ENCODE results near the gene MAPK8IP1. TPM values are rescaled to one million over a fixed set of nuclear protein-coding genes. Genes with fewer than 3 reads are reported as not detected.

The MAPK8IP1 gene
- total and polyA plus RNA-seq, 12 donors: 14.5 to 73.7 (median 33.3) TPM

- peaks cover 3 to 16% of the 10 kb centered on the region in 2 donors for H3K4me1 ChIP-seq (replicated peaks in 1 of 2)
- no peak overlapping the region for H3K27ac ChIP-seq
- DNase-seq: no peak
- H3K4me3 ChIP-seq: no peak overlapping the region
- no peaks in the 10 kb centered on the region for H3K9me3 ChIP-seq (replicated peaks in 1 of 3)
- TF ChIP-seq CTCF (IDR thresholded peaks at IDR 0.05): no peak
- TF ChIP-seq POLR2A (IDR thresholded peaks at IDR 0.05): no peak
- intact Hi-C loops (cut with DNase I): loop anchor here in 1 of 2 donors (10.0 kb wide), 1 partner anchor 46 kb away; no protein-coding TSS in a partner anchor
- H3K36me3 ChIP-seq (replicated peaks in 1 of 2): peaks cover 0 to 89% of the 10 kb centered on the region in 2 donors
- WGBS, 4 donors: 67 to 88% (median 76%) methylated on average over 3 of the region's 3 CpGs
- no peaks in the 10 kb centered on the region for H3K27me3 ChIP-seq
These were observed 62.9 kb downstream of the MAPK8IP1 start for GRCh38 chr11:45948356-45948755.

GRCh38 chr11:45949992-45950407, 64.5 kb downstream of the MAPK8IP1 start:
- no peak for DNase-seq
- peaks cover 0 to 79% of the 10 kb centered on the region in 2 donors for H3K36me3 ChIP-seq (replicated peaks in 1 of 2)
- intact Hi-C loops (cut with DNase I): loop anchor here in 1 of 2 donors (10.0 kb wide), 1 partner anchor 45 kb away; no protein-coding TSS in a partner anchor
- no peak overlapping the region for H3K4me3 ChIP-seq
- no peak overlapping the region for H3K27ac ChIP-seq
- TF ChIP-seq POLR2A (IDR thresholded peaks at IDR 0.05): no peak
- no peak for TF ChIP-seq CTCF (IDR thresholded peaks at IDR 0.05)
- H3K4me1 ChIP-seq (replicated peaks in 1 of 2): peaks cover 3 to 16% of the 10 kb centered on the region in 2 donors
- 91 to 100% (median 97%) methylated on average over 1 of the region's 1 CpG for WGBS, 4 donors
- no peaks in the 10 kb centered on the region for H3K9me3 ChIP-seq (replicated peaks in 1 of 3)
- H3K27me3 ChIP-seq: no peaks in the 10 kb centered on the region

Other genes starting within 250 kb of the MAPK8IP1 start
- gene CHST1, start 220.0 kb upstream of the MAPK8IP1 start, total RNA-seq: 10 to 100 TPM in 1 of 9 donors, 1 to 10 TPM in 8; 1.1 to 13.5 (median 4.1) TPM
- 10 to 100 TPM in 1 of 3 donors, 1 to 10 TPM in 2; 2.5 to 12.1 (median 5.0) TPM for gene CHST1, start 220.0 kb upstream of the MAPK8IP1 start, polyA plus RNA-seq
- gene SLC35C1, start 80.5 kb upstream of the MAPK8IP1 start, total RNA-seq: 10 to 100 TPM in 6 of 9 donors, 1 to 10 TPM in 3; 4.4 to 17.3 (median 11.1) TPM
- 1 to 10 TPM; 6.3 to 8.2 (median 7.8) TPM for gene SLC35C1, start 80.5 kb upstream of the MAPK8IP1 start, polyA plus RNA-seq
- gene CRY2, start 38.2 kb upstream of the MAPK8IP1 start, total RNA-seq: 10 to 100 TPM; 25.1 to 57.4 (median 32.9) TPM
- 10 to 100 TPM; 14.7 to 19.1 (median 14.9) TPM for gene CRY2, start 38.2 kb upstream of the MAPK8IP1 start, polyA plus RNA-seq
- gene FREY1, start 21.6 kb downstream of the MAPK8IP1 start, total RNA-seq: 1 to 10 TPM in 1 of 9 donors, under 1 TPM in 4, not detected in 4; 0.35 to 1.2 (median 0.88) TPM
- under 1 TPM in 2 of 3 donors, not detected in 1; 0.30 to 0.56 TPM for gene FREY1, start 21.6 kb downstream of the MAPK8IP1 start, polyA plus RNA-seq
- 10 to 100 TPM; 32.6 to 48.5 (median 39.6) TPM for gene PEX16, start 32.2 kb downstream of the MAPK8IP1 start, total RNA-seq
- gene PEX16, start 32.2 kb downstream of the MAPK8IP1 start, polyA plus RNA-seq: 10 to 100 TPM in 2 of 3 donors, 1 to 10 TPM in 1; 7.6 to 67.6 (median 52.8) TPM
- 1 to 10 TPM; 1.0 to 8.7 (median 4.2) TPM for gene LARGE2, start 37.0 kb downstream of the MAPK8IP1 start, total RNA-seq
- 10 to 100 TPM in 1 of 3 donors, 1 to 10 TPM in 2; 1.1 to 13.0 (median 3.9) TPM for gene LARGE2, start 37.0 kb downstream of the MAPK8IP1 start, polyA plus RNA-seq
- 10 to 100 TPM; 28.4 to 85.1 (median 41.3) TPM for gene PHF21A, start 235.8 kb downstream of the MAPK8IP1 start, total RNA-seq
- 10 to 100 TPM; 28.9 to 48.7 (median 38.4) TPM for gene PHF21A, start 235.8 kb downstream of the MAPK8IP1 start, polyA plus RNA-seq

Measured in adrenal gland (tissue), 12 donors.